NCI-H82 (cell line): ENCODE measurements around the gene WDFY3.

Experiments
- DNase-seq: peaks from one replicate; lab custom pipeline; 2025; lab: John Stamatoyannopoulos, UW

Gene WDFY3

DNA sequence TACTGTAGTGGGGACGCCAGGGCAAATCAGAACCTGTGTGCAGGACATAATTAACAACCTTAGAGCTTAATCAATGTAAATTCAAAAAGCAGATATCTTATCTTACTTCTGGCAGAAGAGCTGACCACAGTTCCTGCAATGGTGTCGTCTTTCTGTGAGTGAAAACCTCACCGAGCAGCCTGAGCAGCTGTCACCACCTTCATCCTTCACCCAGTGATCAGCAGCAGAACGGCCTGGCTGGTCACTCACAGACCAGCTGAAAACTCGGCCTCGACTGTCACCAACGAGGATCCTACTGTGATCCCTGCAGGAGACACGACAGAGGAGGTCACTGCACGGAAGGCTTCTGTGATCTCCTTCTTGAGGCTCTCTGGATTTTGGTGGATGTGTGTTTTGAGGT is 289.4 kb downstream of the WDFY3 start:
- no peak for DNase-seq

DNA sequence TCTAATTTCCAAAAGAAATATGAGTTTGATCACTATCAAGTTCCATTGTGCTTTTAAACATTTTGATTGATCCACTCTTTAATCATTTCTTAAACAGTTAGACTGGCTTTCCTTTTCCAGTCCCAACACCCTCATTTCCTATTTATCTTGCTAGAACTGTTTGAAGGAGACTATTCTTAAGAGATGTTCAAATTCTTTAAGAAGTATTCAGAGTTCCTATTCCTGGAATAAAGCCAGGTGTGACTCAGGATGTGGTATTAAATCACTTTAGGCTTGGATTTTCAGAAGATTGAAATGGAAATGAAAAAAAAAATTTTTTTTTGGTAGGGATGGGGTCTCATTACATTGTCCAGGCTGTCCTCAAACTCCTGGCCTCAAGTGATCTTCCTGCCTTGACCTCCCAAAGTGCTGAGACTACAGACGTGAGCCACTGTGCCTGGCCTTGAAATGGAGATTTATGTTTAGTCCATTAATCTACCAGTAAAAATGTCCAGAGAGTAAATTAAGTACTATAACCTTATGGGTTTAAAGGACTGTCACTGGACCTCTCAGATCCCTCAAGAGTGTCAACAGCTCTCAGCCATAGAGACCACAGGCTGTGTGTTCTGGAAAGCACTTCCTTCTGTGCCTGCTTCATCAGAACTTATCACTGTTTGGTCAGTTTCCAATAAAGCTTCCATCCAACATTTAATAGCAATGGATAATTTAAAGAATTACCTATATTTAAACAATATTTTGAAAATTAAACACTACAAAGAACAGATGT is 292.8 kb downstream of the WDFY3 start:
- DNase-seq: no peak

DNA sequence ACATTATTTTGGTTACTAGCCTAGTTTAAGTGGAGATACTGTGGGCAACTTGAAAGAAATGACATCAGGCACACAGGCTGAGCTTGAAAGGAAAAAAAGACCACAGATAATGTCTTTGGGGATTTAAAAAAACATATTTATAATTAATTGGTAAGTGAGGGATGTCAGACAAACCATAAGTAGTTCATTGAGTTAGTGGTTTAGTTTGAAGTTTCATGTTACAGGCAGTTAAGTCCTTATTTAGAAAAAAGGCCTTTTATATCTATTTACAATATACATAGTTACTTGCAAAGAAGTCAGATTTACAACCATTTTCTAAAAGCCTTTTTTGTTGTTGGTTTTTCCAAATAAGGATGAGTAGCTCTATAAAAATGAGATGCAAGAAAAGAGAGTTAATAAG is 294.3 kb downstream of the WDFY3 start:
- no peak for DNase-seq

DNA sequence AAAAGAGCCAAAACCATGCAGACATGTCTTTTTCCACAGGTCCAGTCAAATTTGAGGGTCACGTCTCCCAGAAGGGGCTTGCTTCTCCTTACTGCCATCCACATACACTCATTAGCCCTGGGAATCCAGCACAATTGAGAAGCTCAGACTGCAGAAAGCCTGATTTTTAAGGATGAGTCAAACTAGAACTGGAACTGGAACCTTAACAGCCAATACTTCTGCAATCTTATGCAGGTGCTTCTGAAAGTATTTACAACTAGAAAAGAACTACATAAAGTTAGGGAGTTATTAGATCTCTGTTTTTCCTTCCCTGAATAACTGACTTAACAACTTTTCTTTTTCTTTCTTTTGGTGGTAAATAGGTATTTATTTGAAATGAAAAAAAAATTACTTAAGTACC is 297.3 kb downstream of the WDFY3 start:
- DNase-seq: no peak

DNA sequence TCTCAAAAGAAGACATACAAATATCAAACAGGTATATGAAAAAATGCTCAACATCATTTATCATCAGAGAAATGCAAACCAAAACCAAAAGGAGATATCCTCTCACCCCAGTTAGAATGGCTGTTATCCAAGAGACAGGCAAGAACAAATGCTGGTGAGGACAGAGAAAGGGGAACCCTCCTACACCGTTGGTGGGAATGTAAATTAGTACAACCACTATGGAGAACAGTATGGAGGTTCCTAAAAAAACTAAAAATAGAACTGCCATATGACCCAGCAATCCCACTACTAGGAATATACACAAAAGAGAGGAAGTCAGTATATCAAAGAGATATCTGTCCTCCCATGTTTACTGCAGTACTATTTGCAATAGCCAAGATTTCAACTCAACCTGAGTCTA is 300.1 kb downstream of the WDFY3 start:
- DNase-seq: no peak

DNA sequence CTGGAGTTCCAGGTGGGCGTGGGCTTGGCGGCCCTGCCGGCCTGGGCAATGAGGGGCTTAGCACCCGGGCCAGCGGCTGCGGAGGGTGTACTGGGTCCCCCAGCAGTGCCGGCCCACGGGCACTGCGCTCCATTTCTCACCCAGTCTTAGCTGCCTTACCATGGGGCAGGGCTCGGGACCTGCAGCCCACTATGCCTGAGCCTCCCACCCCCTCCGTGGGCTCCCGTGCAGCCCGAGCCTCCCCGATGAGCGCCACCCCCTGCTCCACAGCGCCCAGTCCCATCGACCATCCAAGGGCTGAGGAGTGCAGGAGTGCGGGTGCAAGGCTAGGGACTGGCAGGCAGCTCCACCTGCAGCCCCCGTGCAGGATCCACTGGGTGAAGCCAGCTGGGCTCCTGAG is 301.7 kb downstream of the WDFY3 start:
- DNase-seq: peak; percentile 3

DNA sequence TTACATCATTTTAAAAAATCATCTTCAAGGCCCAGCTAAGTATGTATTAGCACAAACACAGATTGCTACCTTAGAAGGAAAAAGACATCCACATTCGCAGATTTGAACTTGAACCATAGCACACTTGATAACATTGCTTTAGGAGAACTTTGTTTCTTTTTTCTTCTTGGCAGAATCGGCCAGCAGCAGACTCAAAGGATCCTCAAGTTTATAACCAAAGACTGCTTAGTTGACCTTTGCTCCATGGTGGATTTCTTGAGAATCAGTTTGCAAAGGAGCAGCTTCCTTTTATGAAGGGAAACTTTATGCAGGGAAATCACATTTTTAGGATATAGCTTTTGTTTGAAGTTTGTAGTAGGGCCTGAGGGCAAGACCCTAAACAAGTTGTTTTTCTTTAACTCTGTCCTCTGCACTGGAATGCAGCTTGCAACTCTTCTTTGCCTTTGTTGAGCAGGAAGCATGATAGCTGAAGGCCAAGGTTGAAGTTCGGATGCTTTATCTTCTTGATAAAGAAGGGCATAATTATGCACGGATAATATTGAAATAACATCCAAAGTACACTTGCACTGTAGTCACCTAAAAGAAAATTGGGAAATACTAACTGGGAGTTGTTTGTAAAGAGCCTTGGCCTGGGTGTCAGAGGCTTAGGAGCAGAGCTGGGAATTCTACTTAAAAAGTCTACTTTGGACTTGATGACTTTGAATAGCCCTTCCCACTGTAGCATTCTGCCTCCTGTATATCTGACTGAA is 305.1 kb downstream of the WDFY3 start:
- no peak for DNase-seq

DNA sequence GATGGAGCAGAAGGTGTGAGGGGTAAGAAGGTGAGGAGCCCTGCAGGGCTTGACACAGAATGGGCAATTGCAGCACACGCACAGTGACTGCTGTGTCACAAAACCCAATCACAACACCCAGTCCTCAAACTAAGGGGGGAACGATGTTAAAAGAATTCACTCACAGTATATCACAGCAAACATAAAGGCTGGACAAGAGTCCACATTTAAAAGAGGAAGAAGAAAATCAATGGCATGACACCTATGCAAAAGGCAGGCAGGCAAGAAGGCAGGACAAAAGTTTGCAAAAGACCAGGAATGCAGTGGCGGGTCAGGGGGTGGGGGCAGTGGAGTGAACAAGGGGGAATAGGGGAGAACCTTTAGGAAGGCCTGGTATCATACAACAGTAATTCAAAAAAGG is 305.9 kb downstream of the WDFY3 start:
- no peak for DNase-seq

DNA sequence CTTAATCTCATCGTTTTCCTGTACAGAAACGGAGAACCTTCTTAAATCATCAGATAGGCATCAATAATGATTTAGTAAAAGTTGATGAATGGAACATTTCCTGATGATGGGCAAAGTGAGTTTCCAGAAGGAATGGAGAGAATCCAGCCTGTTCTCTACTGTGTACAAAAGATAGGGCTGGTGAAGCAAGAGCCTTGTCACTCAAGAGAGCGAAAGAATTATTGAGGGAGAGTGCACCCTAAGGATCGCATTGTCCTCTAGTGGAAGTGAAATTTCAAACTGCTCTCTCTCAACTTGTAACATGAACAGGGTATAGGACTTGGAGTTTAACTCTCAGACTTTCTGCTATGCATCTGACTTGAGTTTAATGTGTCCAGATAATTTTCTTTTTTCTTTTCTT is 314.0 kb downstream of the WDFY3 start:
- no peak for DNase-seq

DNA sequence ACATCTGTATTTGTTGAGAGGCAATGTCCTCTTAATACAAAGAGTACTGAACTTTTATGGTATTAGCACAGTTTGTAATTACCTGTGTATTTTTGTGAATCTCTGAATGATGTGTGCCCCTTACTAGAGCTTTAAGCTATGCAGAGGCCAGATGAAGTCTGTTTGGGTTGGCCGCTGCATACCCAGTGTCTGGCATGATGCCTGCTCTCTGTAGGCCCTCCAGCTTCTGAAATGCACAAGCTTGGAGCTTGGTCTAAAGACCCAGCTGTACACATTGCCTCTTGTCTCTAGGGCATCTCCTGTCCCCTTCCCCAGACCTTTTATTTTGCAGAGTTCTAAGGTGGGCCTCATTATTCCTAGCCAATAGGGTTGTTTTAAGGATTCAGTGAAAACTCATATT is 315.0 kb downstream of the WDFY3 start:
- DNase-seq: no peak

DNA sequence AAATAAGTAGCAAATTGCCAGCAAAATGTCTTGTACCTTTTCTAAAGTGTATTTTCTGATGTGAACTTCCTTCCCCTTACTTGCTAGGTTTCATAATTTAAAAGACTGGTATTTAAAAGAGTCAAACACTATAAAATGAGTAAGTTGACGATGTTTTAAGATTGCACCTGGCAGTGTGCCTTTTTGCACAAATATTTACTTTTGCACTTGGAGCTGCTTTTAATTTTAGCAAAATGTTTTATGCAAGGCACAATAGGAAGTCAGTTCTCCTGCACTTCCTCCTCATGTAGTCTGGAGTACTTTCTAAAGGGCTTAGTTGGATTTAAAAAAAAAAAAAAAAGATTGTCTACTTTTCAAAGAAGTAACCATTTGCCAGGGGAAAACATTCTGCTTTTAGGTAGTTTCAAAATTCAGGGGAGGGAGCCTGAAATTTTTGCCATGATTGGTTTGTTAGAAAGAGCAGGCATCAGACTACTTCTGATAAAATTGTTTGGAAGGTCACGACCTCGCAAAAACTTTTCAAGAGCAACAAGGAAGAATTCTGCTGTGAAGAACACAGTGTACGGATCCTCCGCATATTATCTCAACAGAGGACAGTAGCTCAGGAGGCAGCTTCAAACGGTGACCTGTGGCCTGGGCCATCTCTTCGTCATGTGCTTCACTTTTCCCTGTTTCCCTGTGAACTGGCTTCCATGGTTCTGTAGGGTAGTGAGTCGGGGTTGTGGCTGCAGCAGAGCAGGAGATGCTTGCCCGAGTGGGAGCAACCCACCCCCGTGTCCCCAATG is 317.4 kb downstream of the WDFY3 start:
- no peak for DNase-seq

DNA sequence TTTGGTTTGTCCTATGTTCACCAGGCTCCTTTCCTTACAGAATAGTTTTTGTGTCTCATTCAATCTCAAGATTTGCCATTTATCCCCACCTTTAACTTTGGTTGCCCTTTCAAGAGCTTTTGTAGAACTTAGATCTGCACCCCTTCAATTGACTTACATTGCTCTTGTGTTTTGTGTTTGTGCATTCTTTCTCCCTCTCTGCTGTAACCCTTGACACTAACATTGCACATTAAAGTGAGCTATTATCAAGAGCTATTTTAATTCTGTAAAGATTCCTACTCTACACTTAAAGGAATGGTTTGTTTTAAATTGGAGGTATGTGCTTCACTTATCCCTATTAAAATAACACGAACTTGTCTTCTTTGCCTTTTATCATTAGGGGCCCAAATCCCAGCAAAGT is 318.3 kb downstream of the WDFY3 start:
- DNase-seq: no peak

DNA sequence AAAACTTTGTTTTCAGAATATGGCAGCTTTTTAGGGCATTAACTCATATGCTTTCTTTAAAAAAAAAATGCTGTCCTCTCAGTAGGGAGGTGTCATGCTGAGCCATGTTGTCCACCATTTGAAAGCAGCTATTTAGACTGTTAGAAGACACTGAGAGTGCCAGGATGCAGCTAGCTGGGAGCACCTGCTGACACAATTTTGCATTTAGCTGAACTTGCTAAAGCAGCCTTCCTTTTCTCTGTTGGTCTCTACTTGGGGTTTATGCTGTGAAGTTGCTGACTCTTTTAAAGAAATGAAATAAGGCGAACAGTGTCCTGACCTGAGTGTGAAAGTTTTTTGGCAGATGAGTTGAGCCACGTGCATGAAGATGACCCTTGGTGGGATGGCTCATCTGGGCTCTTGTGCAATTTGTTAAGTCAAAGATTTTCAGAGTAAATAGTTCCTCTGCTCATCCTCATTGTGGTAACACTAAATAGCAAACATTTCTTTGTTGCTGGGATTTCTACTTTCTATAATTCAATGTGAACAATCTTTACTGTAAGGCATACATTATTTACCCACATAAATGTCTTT is 319.1 kb downstream of the WDFY3 start:
- no peak for DNase-seq

DNA sequence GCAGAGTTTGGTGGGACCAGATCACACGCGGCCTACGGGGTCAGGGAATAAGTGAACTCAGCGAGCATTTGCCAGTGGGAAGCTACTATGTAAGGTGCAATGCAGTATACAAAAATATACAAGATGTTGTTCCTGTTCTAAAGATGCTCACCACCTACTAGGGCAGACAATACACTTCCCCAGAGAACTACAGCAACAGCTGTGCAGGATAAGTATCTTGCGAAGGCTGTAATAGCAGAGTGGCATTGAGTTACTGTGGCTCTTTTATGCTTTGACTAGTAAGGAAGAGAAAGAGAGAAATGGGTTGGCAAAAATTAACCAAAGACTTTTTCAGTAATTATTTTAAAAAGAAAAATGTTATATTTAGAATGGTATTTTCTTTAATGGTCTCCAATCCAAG is 322.4 kb downstream of the WDFY3 start:
- DNase-seq: no peak

DNA sequence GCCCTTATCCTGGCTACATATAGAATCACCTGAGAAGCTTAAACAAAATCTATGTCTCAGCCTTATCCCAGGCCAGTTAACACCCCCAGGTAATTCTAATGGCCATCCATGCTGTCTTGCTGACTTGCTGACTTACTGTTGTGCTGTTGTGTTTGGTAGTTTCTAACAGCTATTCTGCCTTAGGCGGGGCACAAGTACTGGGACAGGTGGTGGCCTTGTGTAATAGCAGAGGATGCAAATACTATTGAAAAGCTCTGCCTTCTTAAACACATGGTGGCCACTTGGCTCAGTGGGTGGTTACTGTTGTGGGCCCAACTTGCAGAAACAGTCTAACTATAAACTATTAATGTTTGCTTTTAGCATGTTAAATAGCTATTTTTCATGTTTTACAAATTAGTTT is 327.3 kb downstream of the WDFY3 start:
- no peak for DNase-seq

DNA sequence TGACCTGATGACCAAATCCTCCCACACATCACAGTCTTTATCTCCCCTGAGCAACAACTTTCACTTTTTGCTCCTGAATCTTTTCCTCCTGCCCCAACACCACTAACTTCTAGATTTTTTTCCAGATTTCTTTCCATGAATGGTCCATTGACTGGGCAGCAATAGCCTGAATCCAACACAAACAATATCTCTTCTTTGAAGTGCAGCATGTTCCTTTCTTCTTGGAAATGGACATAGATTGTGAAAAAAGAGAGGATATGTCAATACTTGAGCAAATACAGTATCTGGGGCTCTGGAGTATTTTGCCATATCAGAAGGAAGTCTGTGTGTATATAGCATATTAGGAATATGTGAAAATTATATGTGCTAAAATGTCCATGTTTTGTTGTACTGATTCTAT is 328.4 kb downstream of the WDFY3 start:
- DNase-seq: no peak

DNA sequence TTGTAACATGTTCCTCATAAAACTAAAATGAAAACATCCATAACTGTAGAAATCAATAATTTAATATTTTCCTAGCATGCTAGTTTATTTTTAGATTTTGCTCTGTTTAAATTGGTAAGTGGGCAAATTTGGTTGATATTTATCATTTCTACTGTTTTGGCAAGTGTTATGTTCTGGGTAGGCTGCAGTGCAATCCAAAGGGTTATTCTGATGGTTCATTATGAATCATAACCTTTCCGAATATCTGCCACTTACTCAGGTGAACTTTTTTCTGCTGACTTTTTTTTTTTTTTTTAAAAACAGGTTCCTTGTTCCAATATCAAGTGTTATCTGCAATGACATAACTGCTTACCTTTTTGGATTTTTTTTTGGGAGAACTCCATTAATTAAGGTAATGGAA is 331.5 kb downstream of the WDFY3 start:
- no peak for DNase-seq

DNA sequence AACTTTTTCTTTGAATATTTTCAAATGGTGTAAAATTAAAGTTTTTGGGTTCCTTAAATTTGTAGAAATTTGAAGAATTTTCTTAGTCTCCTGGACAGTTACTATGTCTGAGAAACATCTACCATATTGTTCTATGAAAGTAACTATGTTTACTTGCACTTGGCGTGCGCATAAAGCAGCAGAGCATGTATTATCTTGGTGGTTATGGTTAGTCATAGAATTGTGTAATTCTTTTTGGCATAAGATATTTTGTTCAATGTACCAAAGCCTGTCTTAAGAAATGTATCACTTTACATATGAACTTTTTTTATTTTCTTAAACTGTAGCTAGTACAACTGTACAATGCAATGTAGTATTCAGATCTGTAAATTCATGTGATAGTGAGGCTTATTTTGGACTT is 334.4 kb downstream of the WDFY3 start:
- no peak for DNase-seq

DNA sequence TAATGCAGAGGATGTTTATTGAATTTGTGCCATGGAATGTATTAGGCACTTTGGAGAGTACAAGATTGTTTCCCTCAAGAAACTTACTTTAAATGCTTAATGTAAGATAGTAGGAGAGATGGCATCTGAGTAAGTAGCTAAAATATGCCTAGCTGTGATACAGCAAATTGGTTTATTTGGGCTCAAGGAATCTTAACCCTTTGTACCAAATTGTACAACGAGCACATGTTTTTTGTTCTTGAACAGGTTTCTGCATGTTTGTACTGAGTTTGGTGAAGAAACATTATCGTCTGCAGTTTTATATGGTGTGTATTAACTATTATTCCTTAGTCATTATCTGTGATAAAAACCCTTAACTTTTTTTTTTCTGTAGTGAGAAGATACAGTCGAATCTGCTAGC is 334.9 kb downstream of the WDFY3 start:
- no peak for DNase-seq

DNA sequence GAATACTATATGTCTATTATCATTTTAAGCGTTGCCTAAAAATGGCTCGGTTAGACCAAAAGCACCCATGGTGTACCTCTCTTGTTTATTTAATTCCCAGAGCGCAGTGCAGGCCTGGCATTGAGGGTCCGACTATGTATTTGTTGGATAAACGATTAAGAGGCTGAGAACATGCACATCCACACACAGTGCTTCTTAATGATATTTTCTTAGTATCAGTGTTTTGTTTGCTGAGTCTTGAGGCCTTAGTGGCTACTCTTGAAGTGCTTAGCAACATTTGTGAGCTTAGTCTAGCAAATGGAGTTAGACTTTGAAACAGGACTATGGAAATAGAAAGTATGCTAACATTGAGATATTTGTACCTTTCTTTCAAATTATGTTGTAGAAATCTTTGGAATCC is 339.8 kb downstream of the WDFY3 start:
- no peak for DNase-seq

DNA sequence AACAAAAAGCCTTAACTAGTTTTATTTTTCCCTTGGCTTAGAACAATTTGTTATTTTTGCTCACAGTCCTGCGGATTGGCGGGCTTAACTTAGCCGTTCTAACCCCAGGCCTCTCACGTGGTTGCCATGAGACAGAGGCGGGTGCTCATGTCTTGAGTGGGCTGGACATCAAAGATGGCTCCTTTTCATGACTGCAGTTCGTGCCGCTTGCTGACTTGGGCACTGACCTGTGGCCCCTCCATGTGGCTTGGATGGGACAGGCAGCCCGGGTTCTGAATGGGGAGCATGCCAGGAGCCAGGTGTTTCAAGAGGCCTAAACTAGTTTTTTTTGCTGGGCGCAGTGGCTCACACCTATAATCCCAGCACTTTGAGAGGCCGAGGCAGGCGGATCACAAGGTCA is 342.8 kb downstream of the WDFY3 start:
- DNase-seq: no peak

DNA sequence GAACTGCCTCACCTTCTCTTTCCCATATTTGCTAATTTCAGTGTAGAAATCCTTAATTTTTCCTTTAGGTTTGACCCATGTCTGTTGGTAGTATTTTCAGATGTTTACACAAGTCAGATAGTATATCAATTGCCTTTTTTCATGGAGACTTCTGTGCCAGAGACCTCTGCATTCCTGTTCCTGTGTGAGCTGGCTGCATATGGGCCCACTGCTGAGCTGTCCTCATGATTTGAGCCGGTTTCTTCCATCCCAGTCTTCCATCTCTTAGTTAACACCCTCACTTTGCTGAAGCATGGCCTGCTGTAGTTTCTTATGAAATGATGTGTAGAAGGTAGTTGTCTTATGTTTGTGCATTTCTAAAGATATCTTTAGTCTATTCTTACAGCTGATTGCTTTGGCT is 343.5 kb downstream of the WDFY3 start:
- no peak for DNase-seq
